ENCODE data around the gene GALR2.
A peak's percentile ranks its signal among the peaks of the same experiment; 100 is the strongest.

Gene GALR2

DNA sequence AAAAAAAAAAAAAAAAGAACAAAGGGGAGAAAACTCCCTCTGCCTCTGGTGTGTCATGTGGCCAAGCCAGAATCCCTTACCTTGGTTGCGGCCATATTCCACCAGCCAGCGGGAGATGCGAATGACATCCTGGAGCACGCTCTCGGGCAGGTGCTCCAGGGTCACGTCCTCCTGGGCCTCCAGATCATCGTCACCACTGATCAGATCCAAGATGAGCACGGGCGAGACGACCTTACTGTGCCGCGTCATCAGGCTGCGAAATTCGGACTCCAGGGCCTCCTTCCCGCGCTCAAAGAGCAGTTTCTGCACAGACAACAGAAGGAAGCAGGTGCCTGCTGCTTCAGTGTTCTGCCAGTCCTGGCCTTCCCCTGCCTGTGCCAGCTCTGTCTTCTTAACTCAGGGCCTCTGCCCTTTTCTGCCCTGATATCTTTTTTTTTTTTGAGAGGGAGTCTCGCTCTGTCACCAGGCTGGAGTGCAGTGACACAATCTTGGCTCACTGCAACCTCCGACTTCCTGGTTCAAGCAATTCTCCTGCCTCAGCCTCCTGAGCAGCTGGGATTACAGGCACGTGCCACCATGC, 23.2 kb downstream of the GALR2 start:
- no peak for DNase-seq

DNA sequence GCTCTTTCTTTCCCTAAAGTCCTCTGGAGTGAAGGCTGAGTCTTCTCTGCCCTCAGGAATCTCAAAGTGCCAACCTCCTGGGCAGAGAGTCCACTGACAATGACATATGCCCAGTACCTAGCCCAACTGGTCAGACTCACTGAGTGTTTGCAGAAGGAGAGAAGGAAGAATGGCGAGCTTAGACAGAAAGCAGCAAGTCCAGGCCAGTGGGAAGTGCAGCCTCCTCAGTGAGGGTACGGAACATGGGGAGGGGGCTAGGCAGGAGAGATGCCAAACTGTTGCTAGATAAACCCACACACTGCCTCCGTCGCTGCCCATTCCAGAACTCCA, 28.3 kb downstream of the GALR2 start:
- DNase-seq: no peak

DNA sequence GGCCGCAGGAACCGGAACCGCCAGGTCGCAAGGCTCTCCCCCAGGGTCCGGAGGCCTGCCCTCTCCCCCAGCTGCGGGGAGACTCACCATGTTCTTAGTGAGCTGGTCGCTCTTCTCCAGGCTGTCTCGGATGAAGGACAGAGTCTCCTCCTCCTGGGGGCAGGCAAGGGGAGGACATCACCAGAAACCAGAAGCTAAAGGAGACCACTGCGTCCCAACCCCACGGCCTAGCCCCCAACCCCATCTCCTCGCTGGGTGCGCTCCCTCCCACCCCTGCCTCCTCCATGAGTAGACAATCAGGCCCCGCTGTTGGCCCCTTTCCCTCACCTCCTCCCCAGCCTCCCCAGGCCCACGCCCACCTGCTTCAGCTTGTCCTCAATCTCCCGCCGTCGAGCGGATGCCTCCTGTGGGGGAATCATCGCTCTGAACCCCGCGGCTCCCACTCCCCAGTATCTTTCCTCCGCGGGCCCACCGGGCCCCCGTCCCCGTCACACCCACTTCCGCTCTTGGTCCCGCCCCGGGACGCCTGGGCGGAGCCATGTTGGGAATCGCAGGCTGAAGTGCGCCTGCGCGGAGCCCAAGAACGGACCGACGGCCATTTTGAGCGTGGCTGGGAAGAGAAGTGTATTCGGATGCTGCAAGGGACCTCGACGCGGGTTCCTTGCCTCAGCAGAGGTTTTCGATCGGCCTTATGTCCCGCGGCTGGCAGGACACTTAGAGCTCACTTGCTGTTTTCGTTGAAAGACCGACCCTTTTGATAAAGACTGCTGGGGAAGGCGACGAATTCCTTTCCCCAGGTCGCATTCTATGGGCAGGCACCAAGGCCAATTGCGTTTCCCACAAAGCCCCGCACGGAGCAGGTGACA, 28.9 kb downstream of the GALR2 start, which contains the start of gene EXOC7:
TSS of gene EXOC7 (minus strand) at position 514 of the 866 bp plus-strand sequence. CDS start at position 419, 95 bp downstream.
- DNase-seq: peak; percentile 96

DNA sequence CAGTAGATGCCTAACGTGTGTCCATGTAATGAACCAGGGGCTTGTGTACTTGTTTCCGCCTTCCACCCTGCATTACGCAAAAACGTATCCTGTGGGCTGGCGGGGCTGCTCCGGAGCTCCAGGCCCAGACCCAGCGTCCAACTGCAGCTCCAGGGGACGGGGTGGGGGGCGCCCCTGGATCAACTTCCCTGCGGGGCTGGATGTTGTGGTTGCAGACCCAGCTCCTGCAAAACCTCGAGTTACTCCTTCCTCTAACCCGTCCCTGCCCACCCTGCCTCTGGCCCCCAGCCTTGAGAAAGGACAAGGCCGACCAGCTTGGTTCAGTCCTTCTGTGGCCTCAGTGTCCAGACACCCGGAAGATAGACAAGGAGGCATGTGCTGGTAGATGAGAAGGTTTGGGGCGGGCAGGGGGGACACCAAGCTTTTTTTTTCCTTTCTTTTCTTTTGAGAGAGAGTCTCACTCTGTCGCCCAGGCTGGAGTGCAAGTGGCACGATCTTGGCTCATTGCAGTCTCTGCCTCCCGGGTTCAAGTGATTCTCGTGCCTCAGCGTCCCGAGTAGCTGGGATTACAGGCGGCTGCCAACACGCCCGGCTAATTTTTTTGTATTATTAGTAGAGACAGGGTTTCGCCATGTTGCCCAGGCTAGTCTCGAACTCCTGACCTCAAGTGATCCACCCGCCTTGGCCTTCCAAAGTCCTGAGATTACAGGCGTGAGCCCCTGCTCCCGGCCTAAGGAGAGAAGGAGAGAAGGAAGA, 29.7 kb downstream of the GALR2 start:
- no peak for DNase-seq

DNA sequence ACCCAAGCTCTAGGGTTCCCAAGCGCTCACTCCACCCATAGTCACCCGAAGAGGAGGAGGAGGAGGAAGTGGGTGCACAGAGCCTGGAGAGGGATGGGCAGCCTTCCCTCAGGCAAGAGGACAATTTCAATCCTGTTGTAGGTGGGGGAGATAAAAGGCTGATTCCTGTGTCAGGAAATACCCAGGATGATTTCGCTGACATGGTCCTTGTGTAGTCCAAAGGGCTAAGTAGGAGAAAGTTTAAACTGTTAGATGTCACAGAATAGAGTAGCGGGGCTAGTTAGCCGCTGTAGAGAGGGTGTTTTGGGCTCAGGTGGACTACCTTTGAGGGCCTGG, 30.3 kb downstream of the GALR2 start:
- DNase-seq: no peak

DNA sequence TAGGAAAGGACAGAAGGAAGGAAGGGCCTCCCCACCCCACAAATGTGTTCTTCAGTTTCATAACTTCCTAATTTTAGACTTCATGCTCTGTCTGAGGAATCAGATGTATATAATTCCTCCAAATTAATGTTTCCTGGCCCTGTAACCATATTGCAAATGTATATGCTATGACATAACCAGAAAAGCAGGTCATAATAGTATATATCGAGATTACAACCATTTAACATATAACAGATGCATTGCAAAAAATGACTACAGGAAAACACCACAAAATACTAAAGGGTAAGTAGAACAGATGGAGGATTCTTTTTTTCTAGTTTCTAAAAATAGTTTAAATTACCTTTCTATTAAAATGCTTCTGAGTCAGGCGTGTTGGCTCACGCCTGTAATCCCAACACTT, 32.1 kb downstream of the GALR2 start:
- DNase-seq: no peak

DNA sequence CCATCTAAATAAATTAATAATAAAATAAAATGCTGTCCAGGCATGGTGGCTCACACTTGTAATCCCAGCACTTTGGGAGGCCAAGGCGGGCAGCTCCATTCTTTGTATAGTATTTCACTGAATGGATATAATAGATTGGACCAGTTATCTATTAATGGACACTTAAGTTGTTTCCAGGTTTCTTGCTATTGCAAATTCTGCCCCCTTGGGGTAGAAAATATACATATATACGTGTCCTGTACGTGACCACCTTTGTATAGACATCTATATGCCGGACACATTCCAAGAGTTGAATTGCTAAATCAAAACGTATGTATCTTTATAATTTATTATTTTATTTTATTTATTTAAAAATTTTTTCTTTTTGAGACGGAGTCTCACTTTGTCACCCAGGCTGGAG, 32.9 kb downstream of the GALR2 start:
- DNase-seq: peak; percentile 18

DNA sequence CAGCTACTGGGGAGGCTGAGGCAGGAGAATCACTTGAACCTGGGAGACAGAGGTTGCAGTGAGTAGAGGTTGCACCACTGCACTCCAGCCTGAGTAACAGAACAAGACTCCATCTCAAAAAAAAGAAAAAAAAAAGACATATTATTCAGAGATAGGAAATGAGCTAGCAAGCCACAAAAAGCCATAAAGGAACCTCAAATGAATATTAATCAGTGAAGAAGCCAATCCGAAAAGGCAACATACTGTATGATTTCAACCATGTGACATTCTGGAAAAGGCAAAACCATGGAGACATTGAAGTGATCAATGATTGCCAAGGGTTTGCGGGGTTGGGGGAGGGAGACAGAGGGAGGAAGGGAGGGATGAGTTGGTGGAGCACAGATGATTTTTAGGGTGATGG, 37.4 kb downstream of the GALR2 start:
- no peak for DNase-seq

DNA sequence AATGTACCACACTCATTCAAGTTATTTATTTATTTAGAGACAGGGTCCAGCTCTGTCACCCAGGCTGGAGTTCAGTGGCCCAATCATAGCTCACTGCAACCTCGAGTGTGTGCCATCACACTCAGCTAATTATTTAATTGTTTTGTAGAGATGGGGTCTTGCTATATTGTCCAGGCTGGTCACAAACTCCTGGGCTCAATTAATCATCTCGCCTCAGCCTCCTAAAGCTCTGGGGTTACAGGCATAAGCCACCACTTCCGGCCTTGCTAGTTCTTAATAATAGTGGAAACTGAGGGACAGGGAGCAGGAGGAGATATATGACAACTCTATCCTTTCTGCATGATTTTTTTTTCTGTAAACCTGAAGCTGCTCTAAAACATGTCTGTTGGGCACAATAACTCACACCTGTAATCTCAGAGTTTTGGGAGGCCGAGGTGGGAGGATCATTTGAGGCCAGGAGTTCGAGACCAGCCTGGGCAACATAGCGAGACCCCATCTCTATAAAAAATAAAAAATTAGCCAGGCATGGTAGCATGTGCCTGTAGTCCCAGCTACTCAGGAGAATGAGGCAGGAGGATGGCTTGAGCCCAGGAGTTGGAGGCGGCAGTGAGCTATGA, 40.7 kb downstream of the GALR2 start:
- no peak for DNase-seq

DNA sequence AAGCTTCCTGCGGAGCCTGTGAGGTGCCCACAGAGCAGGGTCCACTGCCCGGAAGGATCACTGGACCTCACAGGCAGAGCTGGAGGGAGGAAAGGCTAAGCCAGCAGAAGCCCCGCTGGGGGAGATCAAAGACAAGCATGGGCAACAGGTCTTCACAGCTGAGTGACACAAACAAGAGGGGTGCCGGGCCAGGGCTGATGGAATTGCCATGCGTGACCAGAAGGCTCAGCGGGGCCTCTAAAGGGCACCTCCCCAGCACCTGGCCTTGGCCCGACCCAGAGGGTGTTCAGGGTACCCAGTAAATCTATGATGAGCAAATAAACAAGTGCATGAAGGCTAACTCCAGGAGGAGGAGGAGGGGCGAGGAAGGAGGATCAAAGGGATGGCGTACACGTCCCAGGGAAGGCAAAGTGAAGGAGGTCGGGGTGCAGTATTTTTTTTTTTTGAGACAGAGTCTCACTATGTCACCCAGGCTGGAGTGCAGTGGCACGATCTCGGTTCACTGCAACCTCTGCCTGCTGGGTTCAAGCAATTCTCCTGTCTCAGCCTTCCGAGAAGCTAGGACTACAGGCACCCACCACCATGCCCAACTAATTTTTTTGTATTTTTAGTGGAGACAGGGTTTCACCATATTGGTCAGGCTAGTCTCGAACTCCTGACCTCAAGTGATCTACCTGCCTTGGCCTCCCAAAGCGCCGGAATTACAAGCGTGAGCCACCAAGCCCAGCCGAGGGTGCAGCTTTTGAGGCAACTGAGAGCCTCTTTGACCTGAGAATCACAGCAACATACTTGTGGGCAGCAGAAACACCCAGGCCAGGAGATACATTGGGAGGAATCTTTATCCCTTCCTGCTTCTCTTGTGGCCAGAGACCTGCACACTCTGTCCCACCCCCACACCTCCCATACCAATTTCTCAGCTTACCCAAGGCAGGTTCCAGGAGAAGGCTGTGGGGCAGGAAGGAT, 45.1 kb downstream of the GALR2 start:
- DNase-seq: no peak

DNA sequence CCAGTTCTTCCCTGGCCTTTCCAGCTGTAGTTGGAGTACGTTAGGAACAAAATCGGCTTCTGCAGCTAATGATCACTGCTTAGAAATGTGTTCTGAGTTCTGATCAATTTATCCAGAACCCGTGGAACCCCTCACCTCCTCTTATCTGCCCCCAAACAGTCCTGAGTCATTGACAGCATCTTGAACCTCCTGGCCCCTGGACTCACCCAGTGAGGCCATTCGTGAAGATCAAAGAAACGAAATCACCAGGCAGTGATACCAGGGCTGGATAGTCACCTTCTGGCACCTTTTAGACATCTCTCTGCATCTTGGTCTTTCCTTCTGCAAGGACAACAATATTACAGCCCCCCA, 46.1 kb downstream of the GALR2 start:
- no peak for DNase-seq

DNA sequence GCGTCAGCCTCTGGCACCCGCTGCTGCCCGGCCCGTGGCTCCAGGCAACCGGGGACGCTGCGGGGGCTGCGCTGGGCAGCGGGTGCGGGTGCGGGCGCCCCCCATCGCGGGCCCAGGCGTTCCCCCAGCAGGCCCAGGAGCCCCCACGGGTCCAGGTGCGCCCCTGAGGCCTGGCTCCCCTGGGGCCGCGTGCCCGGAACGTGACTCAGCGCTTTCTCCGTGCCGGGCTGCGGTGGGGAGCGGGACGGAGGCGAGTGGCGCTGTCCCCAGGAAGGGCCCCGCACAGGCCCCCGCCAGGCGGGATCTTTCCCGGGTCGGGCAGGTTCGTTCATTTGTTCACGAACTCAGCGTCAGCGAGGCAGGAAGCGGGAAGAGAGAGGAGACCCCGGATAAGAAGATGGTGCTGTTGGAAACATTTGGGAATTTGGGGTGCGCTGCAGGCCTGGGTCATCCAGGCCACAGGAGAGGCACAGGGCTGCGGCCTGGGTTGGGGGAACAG, 47.4 kb downstream of the GALR2 start:
- DNase-seq: no peak

DNA sequence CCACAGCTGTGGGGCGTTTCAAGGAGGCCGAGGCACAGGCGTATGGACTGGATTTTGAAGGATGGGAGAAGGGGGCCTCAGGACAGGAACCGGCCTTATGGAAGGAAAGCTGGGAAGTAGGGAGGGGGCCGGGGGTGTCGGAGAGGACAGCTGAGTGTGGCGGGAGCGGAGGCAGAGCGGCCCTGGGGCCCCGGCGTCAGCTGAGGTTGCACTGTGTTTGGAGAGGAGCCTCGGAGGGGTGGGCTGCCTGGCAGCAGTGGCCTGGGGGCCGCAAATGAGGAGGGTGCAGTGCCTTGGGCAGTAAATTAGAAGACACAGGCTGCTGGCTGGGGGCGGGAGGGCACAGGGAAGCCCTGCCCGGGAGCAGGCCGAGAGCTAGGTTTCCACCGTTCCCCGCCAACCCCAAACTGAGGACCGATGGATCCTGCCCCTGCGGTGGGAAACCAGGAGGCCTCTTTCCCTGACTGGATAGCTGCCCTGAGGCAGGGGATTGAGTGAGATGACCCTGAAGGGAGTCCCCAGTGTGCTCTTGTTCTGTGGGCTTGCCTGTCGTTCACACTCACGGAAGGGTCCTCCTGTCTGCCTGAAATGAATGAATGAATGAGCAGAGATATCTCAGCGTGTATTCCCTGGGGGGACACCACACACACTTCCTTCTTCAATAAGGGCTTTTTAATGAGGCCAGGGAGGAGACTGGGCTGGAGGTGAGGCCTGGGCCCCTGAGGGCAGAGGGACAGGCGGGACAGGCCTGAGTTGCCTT, 48.0 kb downstream of the GALR2 start:
- DNase-seq: peak; percentile 7

DNA sequence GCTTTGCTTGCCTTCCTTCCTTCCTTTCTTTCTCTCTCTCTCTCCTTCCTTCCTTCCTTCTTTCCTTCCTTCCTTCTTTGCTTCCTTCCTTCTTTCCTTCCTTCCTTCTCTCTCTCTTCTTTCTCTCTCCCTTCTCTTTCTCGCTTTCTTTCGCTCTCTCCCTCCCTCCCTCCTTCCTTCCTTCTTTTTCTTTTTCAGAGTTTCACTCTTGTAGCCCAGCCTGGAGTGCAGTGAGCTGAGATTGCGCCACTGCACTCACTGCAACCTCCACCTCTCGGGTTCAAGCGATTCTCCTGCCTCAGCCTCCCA, 48.6 kb downstream of the GALR2 start:
- DNase-seq: no peak

DNA sequence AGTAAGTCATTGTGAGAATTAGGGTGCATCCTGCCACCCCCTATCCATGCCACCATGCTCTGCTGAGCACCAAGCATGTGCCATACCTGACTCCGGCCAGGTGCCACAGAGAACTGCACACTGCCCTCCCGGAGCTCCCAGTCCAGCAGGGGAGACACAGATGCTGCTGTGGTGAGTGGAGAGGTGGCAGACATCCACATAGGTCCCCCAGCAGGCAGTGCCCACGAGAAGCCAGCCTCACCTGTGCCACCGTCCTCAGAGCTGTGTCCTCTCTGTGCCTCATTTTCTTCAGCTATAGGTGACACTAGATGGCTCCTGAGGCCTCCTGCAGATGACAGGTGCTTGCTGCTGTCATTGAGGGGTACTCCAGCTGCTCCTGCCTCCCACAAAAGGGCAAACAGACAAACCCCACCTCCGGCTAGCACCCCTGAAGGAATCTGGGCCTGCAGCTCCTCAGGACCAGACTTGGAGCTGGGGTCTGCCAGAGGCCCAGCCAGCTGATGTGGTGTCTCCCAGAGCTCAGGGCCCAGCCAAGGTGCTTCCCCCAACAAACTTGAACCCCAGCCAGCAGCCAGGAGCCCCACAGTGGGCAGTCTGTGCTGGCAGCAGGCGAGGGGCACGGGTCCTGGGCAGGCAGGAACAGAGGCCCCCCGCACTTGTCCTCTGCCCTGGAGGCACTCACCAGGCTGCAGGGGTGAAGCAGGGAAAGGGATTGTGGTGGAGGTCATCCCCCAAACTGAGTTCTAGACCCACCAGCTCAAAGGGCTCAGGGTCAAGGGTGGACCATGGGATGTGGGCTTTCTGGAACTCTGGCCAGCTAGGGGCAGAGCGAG, 49.4 kb downstream of the GALR2 start:
- no peak for DNase-seq

DNA sequence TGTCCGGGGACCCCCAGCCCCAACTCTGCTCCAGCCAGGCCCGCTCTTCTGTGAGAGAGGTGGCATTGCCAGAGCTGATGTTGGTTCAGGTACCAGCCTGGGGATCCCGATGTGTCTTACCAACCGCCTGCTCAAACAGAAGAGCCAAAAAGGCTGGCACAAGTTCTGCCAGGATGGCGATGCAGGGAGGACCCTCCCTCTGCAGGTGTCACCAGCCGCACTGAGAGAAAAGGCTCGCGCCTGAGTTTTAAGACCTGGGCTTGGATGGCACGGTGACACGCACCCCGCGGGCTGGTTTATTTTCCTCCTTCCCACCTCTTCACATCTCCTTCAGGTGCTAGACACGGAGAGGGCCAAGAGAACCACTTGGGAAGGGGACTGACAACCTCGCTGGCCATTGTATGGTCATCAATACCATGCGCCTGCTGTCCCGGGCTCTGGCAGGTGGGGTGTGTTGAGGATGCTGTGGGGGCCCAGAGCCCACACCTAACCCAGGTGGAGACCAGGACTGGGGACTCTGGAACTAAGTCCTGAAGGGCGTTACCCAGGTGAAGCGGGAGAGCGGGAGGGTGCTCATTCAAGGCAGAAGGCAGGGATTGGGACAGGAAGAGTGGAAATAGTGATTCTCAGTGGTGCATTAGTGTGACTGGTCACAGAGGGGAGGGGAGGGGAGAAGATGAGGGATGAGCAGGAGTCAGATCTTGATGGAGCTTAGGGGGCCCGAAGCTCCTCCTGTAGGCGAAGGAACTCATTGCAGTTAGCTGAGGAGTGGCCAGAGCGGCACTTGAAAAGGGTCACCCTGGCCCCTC, 50.2 kb downstream of the GALR2 start:
- DNase-seq: peak; percentile 5

DNA sequence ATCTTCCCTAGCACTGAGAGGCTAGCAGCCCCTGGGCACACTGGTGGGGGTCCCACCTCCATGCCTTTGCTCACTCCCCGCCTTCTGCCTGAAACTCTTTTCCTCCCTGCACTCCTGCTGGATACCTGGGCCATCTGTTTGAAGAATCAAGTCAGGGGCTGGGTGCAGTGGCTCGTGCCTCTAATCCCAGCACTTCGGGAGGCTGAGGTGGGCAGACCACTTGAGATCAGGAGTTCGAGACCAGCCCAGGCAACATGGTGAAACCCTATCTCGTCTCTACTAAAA, 50.8 kb downstream of the GALR2 start:
- no peak for DNase-seq

DNA sequence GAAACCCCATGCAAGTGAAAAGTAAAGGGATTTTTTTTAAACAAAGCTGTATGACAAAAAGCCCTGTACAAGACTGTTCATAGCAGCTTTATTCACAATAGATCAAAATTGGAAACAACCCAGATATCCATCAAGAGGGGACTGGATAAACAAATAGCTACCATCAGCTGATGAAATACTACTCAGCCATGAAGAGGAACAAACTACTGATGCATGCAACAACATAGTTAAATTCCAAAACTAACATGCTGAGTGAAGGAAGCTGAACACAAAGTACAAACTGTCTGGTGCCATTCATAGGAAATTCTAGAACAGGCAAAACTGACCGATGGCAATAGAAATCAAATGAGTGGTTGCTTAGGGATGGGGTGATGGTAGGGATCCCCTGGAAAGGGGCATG, 51.3 kb downstream of the GALR2 start:
- no peak for DNase-seq

Data from OCI-M1 (cell line).